Transverse colon (tissue), 4 donors: ENCODE results near the gene STK32B.

ENCODE experiments used
- CTCF ChIP-seq, 5 experiments: fragments of 200-600 bp in 3 of 5; fragments of 450-650 bp in 2 of 5; sonication (generic) in 3 of 5; IDR thresholded peaks; 1 replicate in 2 of 5; 2 replicates in 3 of 5; pipeline ENCODE4 v1.5.1; 2016 to 2017; ENCODE audit warnings: antibody characterized with exemption in 5 of 5, inconsistent platforms in 3 of 5, mild to moderate bottlenecking in 2 of 5, moderate library complexity in 1 of 5
- POLR2A ChIP-seq: fragments of 450-650 bp; IDR thresholded peaks from one replicate; pipeline ENCODE4 v1.6.1; 2016; ENCODE audit warnings: antibody characterized with exemption, mild to moderate bottlenecking, moderate library complexity
- POLR2AphosphoS5 ChIP-seq, 3 donors: sonication (generic); formaldehyde crosslinking; IDR thresholded peaks; one replicate each; pipeline ENCODE4 v1.6.1; 2016; ENCODE audit warnings: antibody characterized with exemption in 3 of 3

GRCh38 chr4:5455003-5455585 lies 403.8 kb downstream of the STK32B start:
- no peak for TF ChIP-seq CTCF (IDR thresholded peaks at IDR 0.05)
- TF ChIP-seq POLR2A: no peak
- TF ChIP-seq POLR2AphosphoS5 (IDR thresholded peaks at IDR 0.05): no peak
